Trophoblast cell (in vitro differentiated cells and primary cell): ENCODE measurements around the gene AUTS2.

Source experiments
- DNase-seq, 2 donors: peaks; one replicate each; pipeline ENCODE4 v3.0.0-alpha.2; 2016
- H2AFZ ChIP-seq: 2 replicates; pipeline ENCODE4 v1.6.1; 2013; ENCODE audit warnings: low read length, moderate library complexity, mild to moderate bottlenecking; ENCODE audit not compliant: insufficient read depth, poor library complexity
- H2AK5ac ChIP-seq: 2 replicates; pipeline ENCODE4 v1.6.1; 2013; ENCODE audit warnings: mild to moderate bottlenecking, low read length
- H2BK120ac ChIP-seq: 2 replicates; pipeline ENCODE4 v1.6.1; 2013; ENCODE audit warnings: low read length, mild to moderate bottlenecking, moderate library complexity; ENCODE audit not compliant: insufficient read depth, poor library complexity
- H2BK12ac ChIP-seq: 2 replicates; pipeline ENCODE4 v1.6.1; 2013; ENCODE audit warnings: mild to moderate bottlenecking, low read length, moderate library complexity
- H2BK5ac ChIP-seq: 2 replicates; pipeline ENCODE4 v1.6.1; 2013; ENCODE audit warnings: low read length, low read depth, moderate library complexity, mild to moderate bottlenecking; ENCODE audit not compliant: poor library complexity
- H3K14ac ChIP-seq: 2 replicates; pipeline ENCODE4 v1.6.1; 2013; ENCODE audit warnings: mild to moderate bottlenecking, low read length
- H3K18ac ChIP-seq: 2 replicates; pipeline ENCODE4 v1.6.1; 2013; ENCODE audit warnings: mild to moderate bottlenecking, low read length
- H3K23ac ChIP-seq: 2 replicates; pipeline ENCODE4 v1.6.1; 2013; ENCODE audit warnings: low read length
- H3K27ac ChIP-seq: 2 replicates; pipeline ENCODE4 v1.5.1; 2013; ENCODE audit warnings: low read depth, mild to moderate bottlenecking, inconsistent platforms, low read length, moderate library complexity
- H3K27me3 ChIP-seq: 2 replicates; pipeline ENCODE4 v1.6.1; 2013; ENCODE audit warnings: inconsistent platforms, mild to moderate bottlenecking, low read length, moderate library complexity; ENCODE audit not compliant: insufficient read depth
- H3K36me3 ChIP-seq, 2 experiments: 1 replicate in 1 of 2; 2 replicates in 1 of 2; pipeline ENCODE4 v1.6.1; 2013; ENCODE audit warnings: low read length in 2 of 2, mild to moderate bottlenecking in 2 of 2, moderate library complexity in 1 of 2; ENCODE audit not compliant: insufficient read depth in 2 of 2, control insufficient read depth in 1 of 2
- H3K4ac ChIP-seq: 2 replicates; pipeline ENCODE4 v1.6.1; 2013; ENCODE audit warnings: low read depth, mild to moderate bottlenecking, low read length, moderate library complexity
- H3K4me1 ChIP-seq, 2 experiments: 1 replicate in 1 of 2; 2 replicates in 1 of 2; pipeline ENCODE4 v1.6.1; 2013; ENCODE audit warnings: low read length in 2 of 2, mild to moderate bottlenecking in 2 of 2, moderate library complexity in 1 of 2; ENCODE audit not compliant: insufficient read depth in 2 of 2, control insufficient read depth in 1 of 2
- H3K4me2 ChIP-seq: 2 replicates; pipeline ENCODE4 v1.6.1; 2013; ENCODE audit warnings: inconsistent platforms, mild to moderate bottlenecking, low read length, moderate library complexity
- H3K4me3 ChIP-seq: 2 replicates; pipeline ENCODE4 v1.5.1; 2013; ENCODE audit warnings: mild to moderate bottlenecking, low read depth, low read length, inconsistent platforms
- H3K79me1 ChIP-seq: one replicate; pipeline ENCODE4 v1.6.1; 2013; ENCODE audit warnings: low read length
- H3K79me2 ChIP-seq: 2 replicates; pipeline ENCODE4 v1.6.1; 2013; ENCODE audit warnings: low read length, mild to moderate bottlenecking; ENCODE audit not compliant: control insufficient read depth, insufficient read depth, poor library complexity
- H3K9ac ChIP-seq: 2 replicates; pipeline ENCODE4 v1.6.1; 2013; ENCODE audit warnings: mild to moderate bottlenecking, low read length
- H3K9me3 ChIP-seq: 2 replicates; pipeline ENCODE4 v1.6.1; 2013; ENCODE audit warnings: low read depth, mild to moderate bottlenecking, control low read depth, inconsistent platforms, low read length; ENCODE audit not compliant: insufficient read depth
- H4K12ac ChIP-seq: 2 replicates; pipeline ENCODE4 v1.6.1; 2013; ENCODE audit warnings: low read depth, mild to moderate bottlenecking, low read length, moderate library complexity
- H4K8ac ChIP-seq: 2 replicates; pipeline ENCODE4 v1.6.1; 2013; ENCODE audit warnings: low read depth, mild to moderate bottlenecking, low read length, moderate library complexity
- H4K91ac ChIP-seq: one replicate; pipeline ENCODE4 v1.6.1; 2013; ENCODE audit warnings: low read depth, mild to moderate bottlenecking, low read length, moderate library complexity
- WGBS: extraction: QIAGEN DNeasy Blood & Tissue Kit; methylation state at CpG from one replicate; pipeline ENCODE4 v1.1.7; 2013; ENCODE audit warnings: missing lambda C conversion rate; ENCODE audit not compliant: insufficient read length, insufficient coverage; ENCODE audit errors: extremely low coverage; 5-methylcytosine and 5-hydroxymethylcytosine counted together

Gene AUTS2

GRCh38 chr7:70570961-70571360 is 972.7 kb downstream of the AUTS2 start:
- Histone ChIP-seq H2AFZ (no peak overlapping the region), H3K23ac (no peak overlapping the region), H3K27ac (no peak overlapping the region), H3K4me1 (peaks cover 12 to 15% of the 10 kb centered on the region in 2 experiments), H3K4ac (no peak overlapping the region), H3K27me3 (no peaks in the 10 kb centered on the region), H3K18ac (no peak overlapping the region), H2BK120ac (no peak overlapping the region), H3K79me1 (peaks cover 9% of the 10 kb centered on the region), H3K79me2 (no peaks in the 10 kb centered on the region), H3K9ac (no peak overlapping the region), H3K9me3 (no peaks in the 10 kb centered on the region), H4K91ac (no peak overlapping the region), H4K12ac (no peak overlapping the region), H3K36me3 (no peaks in the 10 kb centered on the region), H3K4me2 (no peak overlapping the region), H4K8ac (no peak overlapping the region), H2BK12ac (no peak overlapping the region), H2BK5ac (no peak overlapping the region), H2AK5ac (no peak overlapping the region), H3K14ac (no peak overlapping the region), H3K4me3 (no peak overlapping the region)
- WGBS, result no CpG with 5 or more reads among the region's 3 CpGs
- DNase-seq, result no peak

GRCh38 chr7:70571403-70571934 is 973.2 kb downstream of the AUTS2 start:
- Histone ChIP-seq H3K4me2 (no peak overlapping the region), H3K4ac (no peak overlapping the region), H2BK120ac (no peak overlapping the region), H4K12ac (no peak overlapping the region), H3K36me3 (no peaks in the 10 kb centered on the region), H2BK5ac (no peak overlapping the region), H3K14ac (no peak overlapping the region), H3K27ac (no peak overlapping the region), H3K4me3 (no peak overlapping the region), H3K9me3 (no peaks in the 10 kb centered on the region), H3K79me1 (peaks cover 11% of the 10 kb centered on the region), H3K18ac (no peak overlapping the region), H2AK5ac (no peak overlapping the region), H3K23ac (no peak overlapping the region), H4K91ac (no peak overlapping the region), H2AFZ (no peak overlapping the region), H2BK12ac (no peak overlapping the region), H3K9ac (no peak overlapping the region), H3K27me3 (no peaks in the 10 kb centered on the region), H3K79me2 (no peaks in the 10 kb centered on the region), H4K8ac (no peak overlapping the region), H3K4me1 (peaks cover 14 to 20% of the 10 kb centered on the region in 2 experiments)
- WGBS, result no CpG with 5 or more reads among the region's 5 CpGs
- DNase-seq, result no peak

- peaks cover 11% of the 10 kb centered on the region for H3K79me1 ChIP-seq
- no peak for DNase-seq
- H3K36me3 ChIP-seq, result no peaks in the 10 kb centered on the region
- no peak overlapping the region for H3K4me3 ChIP-seq
- H2BK120ac ChIP-seq, result no peak overlapping the region
- H3K27me3 ChIP-seq, result no peaks in the 10 kb centered on the region
- no peak overlapping the region for H3K9ac ChIP-seq
- H3K4me2 ChIP-seq, result no peak overlapping the region
- H2AFZ ChIP-seq, result no peak overlapping the region
- peaks cover 14 to 20% of the 10 kb centered on the region in 2 experiments for H3K4me1 ChIP-seq
- H3K27ac ChIP-seq, result no peak overlapping the region
- H3K18ac ChIP-seq, result no peak overlapping the region
- H2AK5ac ChIP-seq, result no peak overlapping the region
- H2BK5ac ChIP-seq, result no peak overlapping the region
- H4K8ac ChIP-seq, result no peak overlapping the region
- no peak overlapping the region for H4K91ac ChIP-seq
- H4K12ac ChIP-seq, result no peak overlapping the region
- WGBS, result no CpG with 5 or more reads among the region's 10 CpGs
- H3K14ac ChIP-seq, result no peak overlapping the region
- no peak overlapping the region for H2BK12ac ChIP-seq
- H3K23ac ChIP-seq, result no peak overlapping the region
- H3K4ac ChIP-seq, result no peak overlapping the region
- H3K9me3 ChIP-seq, result no peaks in the 10 kb centered on the region
- H3K79me2 ChIP-seq, result no peaks in the 10 kb centered on the region
Measured at GRCh38 chr7:70571961-70572360, 973.7 kb downstream of the AUTS2 start.

- no peak overlapping the region for H2BK5ac ChIP-seq
- H3K9me3 ChIP-seq, result no peaks in the 10 kb centered on the region
- no peak overlapping the region for H2BK120ac ChIP-seq
- no peak overlapping the region for H3K4me3 ChIP-seq
- no peak overlapping the region for H3K9ac ChIP-seq
- no peak overlapping the region for H3K18ac ChIP-seq
- no peak overlapping the region for H4K91ac ChIP-seq
- H3K79me1 ChIP-seq, result peaks cover 11% of the 10 kb centered on the region
- no peak overlapping the region for H2BK12ac ChIP-seq
- H4K12ac ChIP-seq, result no peak overlapping the region
- no peak overlapping the region for H2AFZ ChIP-seq
- DNase-seq, result no peak
- WGBS, result no CpG with 5 or more reads among the region's 6 CpGs
- H3K27me3 ChIP-seq, result no peaks in the 10 kb centered on the region
- H3K14ac ChIP-seq, result no peak overlapping the region
- no peak overlapping the region for H3K4me2 ChIP-seq
- H3K4ac ChIP-seq, result no peak overlapping the region
- no peaks in the 10 kb centered on the region for H3K79me2 ChIP-seq
- H3K36me3 ChIP-seq, result no peaks in the 10 kb centered on the region
- no peak overlapping the region for H2AK5ac ChIP-seq
- H3K4me1 ChIP-seq, result peaks cover 14 to 20% of the 10 kb centered on the region in 2 experiments
- H4K8ac ChIP-seq, result no peak overlapping the region
- H3K27ac ChIP-seq, result no peak overlapping the region
- no peak overlapping the region for H3K23ac ChIP-seq
Measured at GRCh38 chr7:70572571-70572970, 974.3 kb downstream of the AUTS2 start.
